WTC11 (cell line): ENCODE data around the gene LAMA3. TPM values are rescaled to one million over a fixed set of nuclear protein-coding genes. Genes with fewer than 3 reads are reported as not detected.

Experiments
- ATAC-seq: fragments of 200-7000 bp; cut with Tn5 transposase; 2 replicates; pipeline ENCODE4 v1.10.0; 2021; ENCODE audit warnings: mild to moderate bottlenecking, moderate library complexity
- CTCF ChIA-PET: fragments of 300-600 bp; sonication (Branson Sonifier 250); formaldehyde crosslinking; loops from one replicate; lab custom pipeline; 2021; ENCODE audit warnings: antibody characterized with exemption; lab: Charles Lee
- POLR2A ChIA-PET: fragments of 350-600 bp; sonication (Branson Sonifier 250); formaldehyde crosslinking; loops from one replicate; lab custom pipeline; 2021; ENCODE audit warnings: antibody characterized with exemption; lab: Charles Lee
- DNase-seq: peaks from one replicate; pipeline ENCODE4 v3.0.0; 2021; ENCODE audit warnings: low spot score
- H3K27ac Mint-ChIP-seq: 2 replicates; pipeline ENCODE4 v1.8.0; 2021; ENCODE audit warnings: mixed read lengths
- H3K27me3 Mint-ChIP-seq: 2 replicates; pipeline ENCODE4 v1.8.0; 2021; ENCODE audit warnings: low read depth, mild to moderate bottlenecking, moderate library complexity, mixed read lengths
- H3K36me3 Mint-ChIP-seq: 2 replicates; pipeline ENCODE4 v1.8.0; 2021; ENCODE audit warnings: mixed read lengths
- H3K4me1 Mint-ChIP-seq: 2 replicates; pipeline ENCODE4 v1.8.0; 2022; ENCODE audit warnings: mixed read lengths
- H3K4me3 Mint-ChIP-seq: 2 replicates; pipeline ENCODE4 v1.8.0; 2021; ENCODE audit warnings: mild to moderate bottlenecking, moderate library complexity, mixed read lengths
- H3K9me3 Mint-ChIP-seq: 2 replicates; pipeline ENCODE4 v1.8.0; 2021; ENCODE audit warnings: mixed read lengths
- ATF2 ChIP-seq: sonication (generic); formaldehyde crosslinking; IDR thresholded peaks from 2 replicates; pipeline ENCODE4 v1.8.1; 2022; ENCODE audit warnings: low read depth, missing genetic modification reagents, borderline replicate concordance
- CREM ChIP-seq: sonication (generic); formaldehyde crosslinking; IDR thresholded peaks from 2 replicates; pipeline ENCODE4 v1.8.1; 2022; ENCODE audit warnings: mild to moderate bottlenecking, missing genetic modification reagents, moderate library complexity
- E2F4 ChIP-seq: sonication (generic); formaldehyde crosslinking; IDR thresholded peaks from 2 replicates; pipeline ENCODE4 v1.8.1; 2022; ENCODE audit warnings: low read depth, mild to moderate bottlenecking, moderate library complexity, missing genetic modification reagents, borderline replicate concordance
- GABPB1 ChIP-seq: sonication (generic); formaldehyde crosslinking; IDR thresholded peaks from 2 replicates; pipeline ENCODE4 v1.8.1; 2023; ENCODE audit warnings: mild to moderate bottlenecking, missing genetic modification reagents
- GRHL2 ChIP-seq: fragments of 250-450 bp; sonication (Bioruptor Pico); IDR thresholded peaks from 2 replicates; pipeline ENCODE4 v1.8.0; 2022; ENCODE audit warnings: mild to moderate bottlenecking, moderate library complexity; ENCODE audit not compliant: insufficient replicate concordance, severe bottlenecking
- GTF2I ChIP-seq: fragments of 250-450 bp; sonication (Bioruptor Pico); conservative IDR thresholded peaks from 2 replicates; pipeline ENCODE4 v1.4.0; 2021; ENCODE audit warnings: mild to moderate bottlenecking
- IRF1 ChIP-seq: sonication (generic); formaldehyde crosslinking; IDR thresholded peaks from 2 replicates; pipeline ENCODE4 v1.8.0; 2023; ENCODE audit warnings: missing genetic modification reagents
- JAZF1 ChIP-seq: fragments of 250-450 bp; sonication (Bioruptor Pico); IDR thresholded peaks from 2 replicates; pipeline ENCODE4 v1.9.0; 2021; ENCODE audit warnings: moderate library complexity, mild to moderate bottlenecking, inconsistent platforms
- MLX ChIP-seq: sonication (generic); formaldehyde crosslinking; IDR thresholded peaks from 2 replicates; pipeline ENCODE4 v1.8.1; 2023; ENCODE audit warnings: mild to moderate bottlenecking, missing genetic modification reagents, moderate library complexity
- NR1H2 ChIP-seq: sonication (generic); formaldehyde crosslinking; IDR thresholded peaks from 2 replicates; pipeline ENCODE4 v1.9.0; 2021; ENCODE audit warnings: mild to moderate bottlenecking, moderate library complexity, missing genetic modification reagents
- NR3C1 ChIP-seq: sonication (generic); formaldehyde crosslinking; conservative IDR thresholded peaks from 2 replicates; pipeline ENCODE4 v1.8.1; 2023; ENCODE audit warnings: low read depth, mild to moderate bottlenecking, missing genetic modification reagents
- TP53 ChIP-seq: sonication (generic); formaldehyde crosslinking; IDR thresholded peaks from 2 replicates; pipeline ENCODE4 v1.8.1; 2023; ENCODE audit warnings: mild to moderate bottlenecking, missing genetic modification reagents
- ZNF138 ChIP-seq: sonication (generic); formaldehyde crosslinking; conservative IDR thresholded peaks from 2 replicates; pipeline ENCODE4 v1.8.1; 2022; ENCODE audit warnings: mild to moderate bottlenecking, moderate library complexity, missing genetic modification reagents
- ZNF281 ChIP-seq: sonication (generic); formaldehyde crosslinking; IDR thresholded peaks from 2 replicates; pipeline ENCODE4 v1.8.0; 2023; ENCODE audit warnings: mild to moderate bottlenecking, missing genetic modification reagents
- total RNA-seq: library from RNA; stranded (reverse); gene quantifications from 3 replicates; pipeline ENCODE4 v1.2.3, GENCODE V29; 2021

The LAMA3 gene
- total RNA-seq, 1 experiment from 2014 or later = 0.83 TPM

- TF ChIP-seq ZNF281 (CRISPR knock-in tag) = no peak
- TF ChIP-seq, all 79 proteins: peak for 0
Measured at GRCh38 chr18:23812546-23813440, 123.5 kb downstream of the LAMA3 start (continued).

GRCh38 chr18:23814991-23815614, 125.8 kb downstream of the LAMA3 start:
- Mint-ChIP-seq H3K36me3 (no peaks in the 10 kb centered on the region), H3K4me3 (no peak overlapping the region), H3K4me1 (peaks cover 45% of the 10 kb centered on the region), H3K27me3 (peaks cover 2% of the 10 kb centered on the region; the same call in 1 of the 2 replicates), H3K9me3 (no peaks in the 10 kb centered on the region)
- CTCF ChIA-PET = interaction anchor here (0.7 to 0.8 kb wide), 2 partner anchors 103 to 112 kb away, joined by 3 to 5 read pairs; no protein-coding TSS in a partner anchor
- TF ChIP-seq JAZF1 (CRISPR knock-in tag) (no peak), CREM (CRISPR knock-in tag) (no peak), GRHL2 (CRISPR knock-in tag) (no peak), TP53 (CRISPR knock-in tag) (no peak), MLX (CRISPR knock-in tag) (no peak), GTF2I (CRISPR knock-in tag) (no peak), ZNF281 (CRISPR knock-in tag) (no peak), GABPB1 (CRISPR knock-in tag) (no peak), ZNF138 (CRISPR knock-in tag) (no peak), NR1H2 (no peak), NR3C1 (no peak), ATF2 (CRISPR knock-in tag) (no peak), E2F4 (CRISPR knock-in tag) (no peak), IRF1 (CRISPR knock-in tag) (no peak)
- TF ChIP-seq, all 79 proteins: peak for 0
- H3K27ac Mint-ChIP-seq = no peak overlapping the region
- POLR2A ChIA-PET = no interaction called here
- DNase-seq = no peak
- ATAC-seq = no peak
